SH-SY5Y (cell line): ENCODE measurements around the gene IKBIP.

ENCODE experiments used
- GATA2 ChIP-seq: IDR thresholded peaks from 2 replicates; pipeline ENCODE4 v1.6.1; 2011; ENCODE audit warnings: mild to moderate bottlenecking, low read depth, low read length
- GATA3 ChIP-seq: IDR thresholded peaks from 2 replicates; pipeline ENCODE4 v1.6.1; 2011; ENCODE audit warnings: low read depth, mild to moderate bottlenecking, low read length, moderate library complexity

DNA sequence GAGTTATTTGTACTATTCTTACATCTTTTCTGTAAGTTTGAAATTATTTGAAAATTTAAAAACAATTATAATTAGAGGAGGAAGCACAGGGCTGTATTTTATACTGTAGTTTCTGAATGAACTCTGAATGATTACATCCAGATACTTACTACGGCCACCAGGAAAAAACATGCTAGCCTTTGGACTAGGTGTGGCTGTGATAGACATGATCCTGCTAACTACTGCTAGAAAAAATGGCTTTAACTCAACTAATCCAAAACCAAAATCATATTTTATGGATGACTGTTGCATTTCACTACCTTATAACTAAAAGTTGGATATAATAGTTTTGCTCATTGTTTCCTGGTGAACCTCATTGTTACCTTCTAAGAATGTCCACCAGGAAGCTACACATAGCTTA, 66.2 kb downstream of the IKBIP start:
- TF ChIP-seq GATA2 (no peak), GATA3 (no peak)
